EL (cell line): ENCODE results near the gene CLDN16.

Experiments used
- DNase-seq: peaks from one replicate; pipeline ENCODE4 v3.0.0-alpha.2; 2016

Gene CLDN16

DNA sequence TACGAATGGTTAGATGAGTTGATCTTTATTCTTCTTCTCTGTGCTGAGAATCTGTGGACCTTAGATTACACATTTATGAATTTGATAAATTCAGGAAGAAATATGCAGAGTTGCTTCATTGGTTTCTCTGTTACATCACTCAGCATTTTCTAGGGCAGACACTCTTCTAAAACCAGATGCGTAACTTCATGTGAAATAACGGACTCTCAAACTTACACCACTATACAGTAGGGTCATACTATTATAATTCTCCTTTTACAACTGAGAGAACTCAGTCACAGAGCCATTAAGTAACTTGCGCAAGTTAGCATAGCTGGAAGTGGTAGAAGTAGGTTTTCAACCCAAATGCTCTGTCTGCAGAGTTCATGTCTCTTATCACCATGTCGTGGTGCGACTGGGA lies 56.0 kb downstream of the CLDN16 start:
- no peak for DNase-seq

DNA sequence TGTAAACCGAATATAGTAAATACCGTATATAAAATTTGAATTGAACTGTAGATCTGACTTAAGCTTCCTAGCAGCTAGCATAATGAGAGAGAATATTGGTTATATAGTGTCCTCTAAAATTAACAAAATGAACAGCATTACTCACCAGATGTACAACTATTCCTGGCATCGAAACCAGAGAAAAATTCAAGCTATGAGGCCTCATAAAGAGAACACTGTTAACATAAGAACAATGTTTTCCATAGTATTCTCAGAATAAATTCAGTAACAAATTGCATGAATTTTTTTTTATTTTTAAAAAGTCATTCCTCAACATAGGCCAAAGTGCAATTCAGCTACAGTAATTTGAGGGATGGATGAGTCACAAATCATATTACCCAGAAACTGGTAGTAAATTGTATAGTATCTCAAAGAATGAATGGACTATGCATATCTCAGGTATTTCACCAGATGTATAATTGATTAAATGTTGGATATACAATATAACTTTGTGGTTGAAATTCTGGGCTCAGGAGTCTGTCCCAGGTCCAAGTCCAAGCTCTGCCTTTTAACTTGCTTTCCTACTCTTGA lies 56.7 kb downstream of the CLDN16 start:
- peak; percentile 8 for DNase-seq

DNA sequence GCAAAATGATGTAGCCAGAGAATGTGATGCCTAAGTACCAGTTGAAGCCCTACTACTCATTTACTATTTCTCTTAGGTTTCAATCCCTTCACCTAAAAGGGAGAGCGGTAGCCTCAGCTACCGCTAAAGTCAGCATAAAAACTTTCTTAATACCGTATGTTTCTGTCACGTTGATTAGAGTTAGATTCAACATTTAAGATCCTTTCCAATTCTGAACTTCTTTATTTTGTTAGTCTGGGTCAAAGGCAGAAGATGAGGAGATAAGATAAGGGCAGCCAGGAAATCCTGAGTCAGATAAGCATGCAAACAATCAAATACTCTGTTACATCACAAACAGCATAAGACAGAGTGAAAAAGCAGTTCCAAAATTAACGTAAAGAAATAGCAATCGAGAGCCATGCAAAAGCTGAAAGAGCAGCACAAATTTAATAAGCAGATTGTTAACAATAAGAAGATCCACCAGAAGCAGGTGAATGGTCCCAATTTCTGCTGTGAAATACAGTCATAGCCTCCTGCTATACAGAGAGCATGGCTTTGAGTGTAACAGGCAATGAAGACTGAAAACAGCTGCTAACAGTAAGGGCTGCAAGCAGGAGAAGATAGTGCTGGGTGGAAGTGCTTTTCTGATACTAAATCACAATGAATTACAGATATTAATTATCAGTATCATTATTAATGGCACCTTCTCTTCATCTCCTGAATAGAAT lies 58.8 kb downstream of the CLDN16 start:
- peak; percentile 5 for DNase-seq

DNA sequence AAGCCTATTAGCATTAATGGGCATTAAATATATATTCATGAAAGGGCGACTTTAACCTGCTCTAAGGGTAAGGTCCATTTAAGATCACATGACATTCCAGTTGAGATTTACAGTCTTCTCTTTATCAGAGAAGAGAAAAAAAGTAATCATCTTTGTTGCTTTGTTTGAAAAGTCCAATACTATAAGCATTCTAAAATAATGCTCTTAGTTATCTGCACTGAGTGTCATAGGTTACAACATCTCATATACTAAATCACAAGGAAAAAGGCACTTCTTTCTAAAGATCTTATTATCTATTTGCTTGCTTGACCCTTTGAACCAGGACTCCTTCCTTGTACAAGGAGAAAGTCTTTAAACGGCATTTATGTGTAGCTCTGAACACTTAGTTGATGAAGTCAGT lies 60.3 kb downstream of the CLDN16 start:
- no peak for DNase-seq

DNA sequence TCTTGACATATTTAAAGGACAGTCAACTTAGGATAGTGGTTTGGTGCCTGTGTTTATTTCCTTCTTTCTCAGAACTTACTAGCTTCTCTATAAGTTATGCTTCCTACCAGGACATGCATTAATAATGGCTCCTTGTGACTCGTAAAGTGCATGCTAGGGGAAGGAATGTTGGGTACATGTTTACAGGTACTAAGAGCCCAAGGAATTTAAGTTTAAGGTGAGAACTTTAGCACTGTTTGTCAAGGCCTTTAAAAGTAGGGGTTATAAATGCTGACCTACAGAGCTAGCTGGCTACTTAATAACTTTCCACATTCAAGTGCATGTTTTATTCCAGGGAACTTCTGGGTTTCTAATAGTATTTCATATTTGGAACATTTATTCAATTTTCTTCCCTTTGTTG lies 61.8 kb downstream of the CLDN16 start, which contains the start of gene TMEM207:
TSS of gene TMEM207 (minus strand) at position 101 of the 400 bp plus-strand sequence. CDS start at position 9, 92 bp downstream.
- no peak for DNase-seq

DNA sequence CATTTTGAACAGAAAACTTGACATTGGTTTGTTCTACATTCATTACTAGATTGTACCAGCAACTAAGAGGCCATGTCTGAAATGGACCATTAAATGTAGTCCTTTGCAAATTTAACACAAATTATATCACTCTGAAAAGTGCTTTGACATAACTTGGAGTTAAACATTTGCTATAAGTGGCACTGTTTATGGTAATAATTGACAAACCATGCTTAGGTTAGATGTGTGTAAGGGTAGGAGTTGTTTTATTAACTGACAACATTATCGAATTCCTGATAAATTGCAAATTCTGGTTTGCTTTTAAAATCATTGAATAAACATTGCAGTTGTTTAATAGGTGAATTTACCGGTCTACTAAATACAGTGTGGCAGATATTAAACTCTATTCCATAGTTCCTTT lies 67.9 kb downstream of the CLDN16 start:
- DNase-seq, result no peak

DNA sequence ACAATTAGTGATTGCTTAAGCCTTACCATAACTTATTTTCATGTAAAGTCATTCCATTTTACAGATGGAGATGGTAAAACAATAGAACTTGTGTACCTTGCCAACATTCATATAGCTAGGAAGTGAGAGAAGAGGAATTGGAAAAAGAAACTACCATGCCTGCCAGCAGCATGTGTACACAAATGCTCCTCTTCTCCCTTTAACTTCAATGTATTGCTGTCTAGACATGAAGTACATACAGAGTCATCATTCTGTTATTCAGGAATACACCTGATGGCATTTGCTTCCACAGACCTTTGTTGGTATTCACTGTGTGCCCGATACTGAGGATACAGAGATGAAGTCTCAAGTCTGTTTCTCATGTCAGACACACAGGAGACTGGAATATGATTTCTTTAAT lies 68.8 kb downstream of the CLDN16 start:
- no peak for DNase-seq

DNA sequence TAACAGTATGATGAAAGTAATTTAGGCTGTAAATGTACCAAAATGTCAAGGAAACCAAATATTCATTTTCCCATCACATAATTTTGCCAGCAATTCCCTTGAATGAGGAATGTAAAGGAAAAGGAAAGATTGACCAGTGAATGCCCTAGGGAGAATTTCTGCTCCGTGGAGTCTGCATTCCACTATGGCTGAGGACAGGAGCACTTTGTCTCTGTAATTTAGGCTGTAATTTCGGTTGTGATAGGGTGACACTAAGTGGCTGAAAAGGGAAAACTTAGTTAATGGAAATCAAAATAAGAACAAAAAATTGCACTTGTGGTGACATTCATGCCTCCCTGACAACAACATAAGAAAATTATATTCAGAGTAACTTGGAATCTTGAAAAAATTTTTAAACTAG lies 70.1 kb downstream of the CLDN16 start:
- DNase-seq, result peak; percentile 44
